OCI-LY7 (cell line): ENCODE measurements around the gene PSENEN. TPM values are rescaled to one million over a fixed set of nuclear protein-coding genes. Genes with fewer than 3 reads are reported as not detected.

Source experiments
- BruUV-seq: library from RNA; stranded (reverse); fragments of 400-500 nt; replicated peaks from 2 replicates; lab custom pipeline; 2021; lab: Mats Ljungman, UMichigan
- CTCF ChIA-PET: fragments of 300-600 bp; sonication (Branson Sonifier 250); formaldehyde crosslinking; loops from one replicate; lab custom pipeline; 2022; ENCODE audit warnings: antibody characterized with exemption; ENCODE audit not compliant: unreplicated experiment; lab: Charles Lee
- POLR2A ChIA-PET: fragments of 300-600 bp; sonication (Branson Sonifier 250); formaldehyde crosslinking; loops from one replicate; lab custom pipeline; 2022; ENCODE audit warnings: antibody characterized with exemption; lab: Charles Lee
- DNase-seq: peaks from one replicate; pipeline ENCODE4 v3.0.0-alpha.2; 2015; ENCODE audit warnings: low spot score
- H2AFZ ChIP-seq: fragments of 200-600 bp; sonication (generic), shearing (Covaris generic); 2 replicates; pipeline ENCODE4 v1.6.1; 2014; ENCODE audit warnings: mild to moderate bottlenecking, antibody characterized with exemption, low read length, moderate library complexity
- H3K27ac ChIP-seq: fragments of 200-600 bp; sonication (generic); 2 replicates; pipeline ENCODE4 v1.5.1; 2014; ENCODE audit warnings: mixed run types, low read depth, mild to moderate bottlenecking, moderate library complexity, low read length, inconsistent platforms; ENCODE audit not compliant: poor library complexity, severe bottlenecking
- H3K36me3 ChIP-seq: fragments of 200-600 bp; sonication (generic); 2 replicates; pipeline ENCODE4 v1.6.1; 2014; ENCODE audit warnings: mild to moderate bottlenecking, antibody characterized with exemption, low read length, moderate library complexity, mixed read lengths; ENCODE audit not compliant: insufficient read depth
- H3K4me1 ChIP-seq: fragments of 200-600 bp; sonication (generic); 2 replicates; pipeline ENCODE4 v1.5.1; 2014; ENCODE audit warnings: mild to moderate bottlenecking, low read length; ENCODE audit not compliant: insufficient read depth, poor library complexity, severe bottlenecking
- H3K4me2 ChIP-seq: fragments of 200-600 bp; sonication (generic); 2 replicates; pipeline ENCODE4 v1.6.1; 2014; ENCODE audit warnings: mild to moderate bottlenecking, low read length
- H3K4me3 ChIP-seq: fragments of 200-600 bp; sonication (generic); 2 replicates; pipeline ENCODE4 v1.5.1; 2014; ENCODE audit warnings: mild to moderate bottlenecking, low read depth, low read length; ENCODE audit not compliant: poor library complexity, severe bottlenecking
- H3K79me2 ChIP-seq: fragments of 200-600 bp; sonication (generic); 2 replicates; pipeline ENCODE4 v1.6.1; 2016; ENCODE audit warnings: low read depth, mild to moderate bottlenecking, low read length, moderate library complexity, mixed read lengths; ENCODE audit not compliant: insufficient read depth
- H3K9me2 ChIP-seq: fragments of 200-600 bp; sonication (generic); 2 replicates; pipeline ENCODE4 v1.6.1; 2016; ENCODE audit warnings: mild to moderate bottlenecking, low read length, mixed read lengths; ENCODE audit not compliant: insufficient read depth
- H3K9me3 ChIP-seq: fragments of 200-600 bp; sonication (generic); 2 replicates; pipeline ENCODE4 v1.6.1; 2014; ENCODE audit warnings: mild to moderate bottlenecking, mixed run types, low read length, mixed read lengths
- H4K20me1 ChIP-seq: fragments of 200-600 bp; sonication (generic); 2 replicates; pipeline ENCODE4 v1.6.1; 2014; ENCODE audit warnings: mild to moderate bottlenecking, antibody characterized with exemption, low read length, moderate library complexity, mixed read lengths; ENCODE audit not compliant: insufficient read depth
- EZH2phosphoT487 ChIP-seq: fragments of 200-600 bp; sonication (generic); IDR thresholded peaks from 2 replicates; pipeline ENCODE4 v1.6.1; 2018; ENCODE audit warnings: low read depth, borderline replicate concordance, mild to moderate bottlenecking, mixed run types, antibody characterized with exemption, low read length, moderate library complexity, mixed read lengths
- intact Hi-C: fragments of 100-400 bp; cut with micrococcal nuclease; formaldehyde crosslinking; loops from one replicate; pipeline ENCODE4 v1.10.0; 2022; ENCODE audit not compliant: unreplicated experiment
- total RNA-seq, 2 experiments: library from RNA; depleted of rRNA in 1 of 2; stranded (reverse); fragments of >200 nt in 1 of 2; shearing (Covaris generic) in 1 of 2; gene quantifications; 2 replicates each; pipeline ENCODE4 v1.2.3, GENCODE V29; 2014 to 2022
- TF ChIP-seq, protein P1 (sequence below): fragments of 200-600 bp; sonication (generic); conservative IDR thresholded peaks from 2 replicates; pipeline ENCODE4 v1.5.1; 2014; ENCODE audit warnings: mild to moderate bottlenecking, antibody characterized with exemption, low read length, moderate library complexity, mixed read lengths

The PSENEN gene
- total RNA-seq, 2 experiments from 2014 or later: 25.7 to 51.0 TPM

DNA sequence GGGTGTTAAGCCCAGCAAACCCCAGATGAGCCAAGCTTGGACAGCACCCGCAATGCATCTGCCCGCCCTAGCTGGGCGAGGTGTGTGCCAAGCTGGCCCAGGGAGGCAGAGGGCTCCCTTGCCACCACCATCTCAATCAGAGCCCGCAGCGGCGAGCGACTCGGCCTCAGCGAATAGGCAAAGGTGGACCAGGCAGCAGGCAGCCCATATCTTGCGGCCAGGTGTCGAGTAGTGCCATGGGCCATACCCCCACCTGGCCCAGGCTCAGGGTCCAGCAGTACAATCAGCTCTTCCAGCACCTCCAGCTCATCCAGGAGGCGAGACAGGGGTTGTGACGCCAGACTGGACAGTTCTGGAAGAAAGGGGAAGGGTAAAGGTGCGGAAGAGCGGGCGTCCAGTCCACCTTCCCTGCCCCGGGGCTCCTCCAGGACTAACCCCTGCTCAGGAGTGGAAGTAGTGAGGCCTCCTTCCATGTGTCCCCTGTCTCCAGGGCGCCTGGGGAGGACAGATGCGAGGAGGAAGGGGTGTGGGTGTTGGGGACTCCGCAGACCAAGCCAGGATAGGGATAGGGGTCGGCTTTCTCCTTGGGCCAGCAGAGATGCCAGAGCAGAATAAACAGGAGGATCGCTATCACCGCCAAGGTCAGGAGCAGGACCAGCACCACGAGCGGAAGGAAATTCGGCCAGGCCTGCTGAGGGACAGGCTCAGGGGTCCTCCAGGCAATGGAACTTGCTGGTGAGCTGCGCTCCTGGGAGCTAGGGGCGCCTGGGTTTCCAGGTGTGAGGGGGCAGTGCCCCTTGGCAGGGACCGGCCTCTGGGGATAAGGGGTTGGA lies 6.0 kb upstream of the PSENEN start:
- Histone ChIP-seq H4K20me1 (no peaks in the 10 kb centered on the region), H3K4me1 (peaks cover 52% of the 10 kb centered on the region), H3K36me3 (peaks cover 53% of the 10 kb centered on the region), H3K27ac (no peak overlapping the region), H3K9me2 (no peaks in the 10 kb centered on the region), H3K4me3 (peak overlapping the region; percentile 69), H3K9me3 (no peaks in the 10 kb centered on the region), H2AFZ (no peak overlapping the region), H3K4me2 (peak overlapping the region; percentile 84), H3K79me2 (no peaks in the 10 kb centered on the region; the same call in 1 of the 2 replicates)
- DNase-seq: no peak
- no TSS peak for BruUV-seq
- TF ChIP-seq, protein P1, sequence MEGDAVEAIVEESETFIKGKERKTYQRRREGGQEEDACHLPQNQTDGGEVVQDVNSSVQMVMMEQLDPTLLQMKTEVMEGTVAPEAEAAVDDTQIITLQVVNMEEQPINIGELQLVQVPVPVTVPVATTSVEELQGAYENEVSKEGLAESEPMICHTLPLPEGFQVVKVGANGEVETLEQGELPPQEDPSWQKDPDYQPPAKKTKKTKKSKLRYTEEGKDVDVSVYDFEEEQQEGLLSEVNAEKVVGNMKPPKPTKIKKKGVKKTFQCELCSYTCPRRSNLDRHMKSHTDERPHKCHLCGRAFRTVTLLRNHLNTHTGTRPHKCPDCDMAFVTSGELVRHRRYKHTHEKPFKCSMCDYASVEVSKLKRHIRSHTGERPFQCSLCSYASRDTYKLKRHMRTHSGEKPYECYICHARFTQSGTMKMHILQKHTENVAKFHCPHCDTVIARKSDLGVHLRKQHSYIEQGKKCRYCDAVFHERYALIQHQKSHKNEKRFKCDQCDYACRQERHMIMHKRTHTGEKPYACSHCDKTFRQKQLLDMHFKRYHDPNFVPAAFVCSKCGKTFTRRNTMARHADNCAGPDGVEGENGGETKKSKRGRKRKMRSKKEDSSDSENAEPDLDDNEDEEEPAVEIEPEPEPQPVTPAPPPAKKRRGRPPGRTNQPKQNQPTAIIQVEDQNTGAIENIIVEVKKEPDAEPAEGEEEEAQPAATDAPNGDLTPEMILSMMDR: no peak
- TF ChIP-seq EZH2phosphoT487: no peak
- intact Hi-C loops: loop anchor here (1.0 to 10.0 kb wide), 4 partner anchors 22 to 1305 kb away; partner anchors contain the start of genes ARHGAP33, HCST and NFKBID
- CTCF ChIA-PET: no interaction called here
- POLR2A ChIA-PET: interaction anchor here (0.6 kb wide), 1 partner anchor 1108 kb away, joined by 3 read pairs; no protein-coding TSS in a partner anchor

DNA sequence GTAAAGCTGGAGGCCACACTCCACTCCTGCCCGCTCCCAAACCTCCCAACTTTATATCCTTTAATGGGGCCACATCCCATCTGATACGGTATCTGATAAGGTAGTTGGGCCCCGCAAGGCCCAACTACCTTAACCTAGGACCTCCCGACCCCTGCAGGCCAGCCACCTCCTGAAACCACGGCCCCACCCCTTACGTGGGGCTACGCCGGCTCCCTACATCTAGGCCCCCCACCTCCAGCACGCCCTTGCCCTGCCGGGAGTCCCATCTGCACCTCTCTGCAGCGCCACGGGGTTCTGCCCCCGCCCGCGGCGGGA lies 5.4 kb upstream of the PSENEN start:
- ChIA-PET CTCF (no interaction called here), POLR2A (interaction anchor here (0.6 to 1.1 kb wide), 4 partner anchors 21 to 1109 kb away, joined by 3 to 7 read pairs (median 3); partner anchors contain the start of gene COX6B1)
- H3K79me2 ChIP-seq: no peaks in the 10 kb centered on the region; the same call in 1 of the 2 replicates
- intact Hi-C loops: loop anchor here (1.0 to 10.0 kb wide), 4 partner anchors 23 to 1305 kb away; partner anchors contain the start of genes ARHGAP33, HCST and NFKBID
- no peak for DNase-seq
- peak overlapping the region; percentile 86 for H3K27ac ChIP-seq
- BruUV-seq: no TSS peak
- peaks cover 52% of the 10 kb centered on the region for H3K4me1 ChIP-seq
- no peaks in the 10 kb centered on the region for H3K9me2 ChIP-seq
- H4K20me1 ChIP-seq: no peaks in the 10 kb centered on the region
- peak overlapping the region; percentile 50; the same call in 1 of the 2 replicates for H2AFZ ChIP-seq
- H3K9me3 ChIP-seq: no peaks in the 10 kb centered on the region
- peak overlapping the region; percentile 69 for H3K4me3 ChIP-seq
- H3K4me2 ChIP-seq: peak overlapping the region; percentile 84
- TF ChIP-seq, protein P1: no peak
- TF ChIP-seq EZH2phosphoT487: no peak
- peaks cover 47% of the 10 kb centered on the region for H3K36me3 ChIP-seq
